H9 (cell line): Measurements from ENCODE around the gene TIPRL. TPM values are rescaled to one million over a fixed set of nuclear protein-coding genes. Genes with fewer than 3 reads are reported as not detected.

Experiments
- DNase-seq: peaks from one replicate; pipeline ENCODE4 v3.0.0-alpha.2; 2017
- H2AFZ ChIP-seq: one replicate; pipeline ENCODE4 v1.6.1; 2013; ENCODE audit warnings: mild to moderate bottlenecking, low read length, control low read depth, moderate library complexity
- H2AK5ac ChIP-seq: 2 replicates; pipeline ENCODE4 v1.6.1; 2013; ENCODE audit warnings: low read length, control low read depth, mixed read lengths; ENCODE audit not compliant: insufficient read length
- H2BK120ac ChIP-seq: one replicate; pipeline ENCODE4 v1.6.1; 2013; ENCODE audit warnings: low read depth, mild to moderate bottlenecking, low read length, control low read depth, inconsistent platforms; ENCODE audit not compliant: poor library complexity, severe bottlenecking
- H2BK12ac ChIP-seq: 2 replicates; pipeline ENCODE4 v1.6.1; 2013; ENCODE audit warnings: low read length, control low read depth, mixed read lengths, low read depth; ENCODE audit not compliant: insufficient read length
- H2BK15ac ChIP-seq: 2 replicates; pipeline ENCODE4 v1.6.1; 2013; ENCODE audit warnings: low read depth, low read length, control low read depth
- H2BK20ac ChIP-seq: one replicate; pipeline ENCODE4 v1.6.1; 2013; ENCODE audit warnings: low read depth, mild to moderate bottlenecking, low read length, control low read depth, inconsistent platforms; ENCODE audit not compliant: poor library complexity, severe bottlenecking
- H2BK5ac ChIP-seq: 2 replicates; pipeline ENCODE4 v1.6.1; 2013; ENCODE audit warnings: low read length, control low read depth, mixed read lengths; ENCODE audit not compliant: insufficient read length
- H3K14ac ChIP-seq: 2 replicates; pipeline ENCODE4 v1.6.1; 2013; ENCODE audit warnings: low read length, control low read depth; ENCODE audit not compliant: insufficient read depth
- H3K18ac ChIP-seq: 2 replicates; pipeline ENCODE4 v1.6.1; 2013; ENCODE audit warnings: low read depth, mild to moderate bottlenecking, mixed read lengths, low read length, control low read depth; ENCODE audit not compliant: insufficient read length
- H3K23ac ChIP-seq: 2 replicates; pipeline ENCODE4 v1.6.1; 2013; ENCODE audit warnings: low read length, control low read depth, mixed read lengths, low read depth; ENCODE audit not compliant: insufficient read length
- H3K23me2 ChIP-seq: 2 replicates; pipeline ENCODE4 v1.6.1; 2013; ENCODE audit warnings: low read depth, mild to moderate bottlenecking, mixed read lengths, low read length, control low read depth; ENCODE audit not compliant: insufficient read length, poor library complexity, severe bottlenecking
- H3K27ac ChIP-seq: 2 replicates; pipeline ENCODE4 v1.5.1; 2013; ENCODE audit warnings: low read length, control low read depth, mixed read lengths, low read depth; ENCODE audit not compliant: insufficient read length
- H3K27me3 ChIP-seq: 2 replicates; pipeline ENCODE4 v1.6.1; 2013; ENCODE audit warnings: low read length, control low read depth, inconsistent platforms; ENCODE audit not compliant: insufficient read depth
- H3K4ac ChIP-seq: 2 replicates; pipeline ENCODE4 v1.6.1; 2013; ENCODE audit warnings: low read depth, mild to moderate bottlenecking, control low read depth, inconsistent platforms, low read length, moderate library complexity
- H3K4me1 ChIP-seq: 2 replicates; pipeline ENCODE4 v1.6.1; 2013; ENCODE audit warnings: low read length, control low read depth, inconsistent platforms; ENCODE audit not compliant: insufficient read depth
- H3K4me2 ChIP-seq: 2 replicates; pipeline ENCODE4 v1.6.1; 2013; ENCODE audit warnings: low read length, control low read depth, mixed read lengths; ENCODE audit not compliant: insufficient read length, insufficient read depth
- H3K56ac ChIP-seq: 2 replicates; pipeline ENCODE4 v1.6.1; 2013; ENCODE audit warnings: low read depth, mild to moderate bottlenecking, mixed read lengths, low read length, control low read depth; ENCODE audit not compliant: insufficient read length
- H3K79me1 ChIP-seq: 2 replicates; pipeline ENCODE4 v1.6.1; 2013; ENCODE audit warnings: low read depth, mild to moderate bottlenecking, moderate library complexity, low read length, control low read depth, inconsistent platforms; ENCODE audit not compliant: insufficient read depth, poor library complexity, severe bottlenecking
- H3K79me2 ChIP-seq: 2 replicates; pipeline ENCODE4 v1.6.1; 2013; ENCODE audit warnings: low read length, control low read depth, inconsistent platforms; ENCODE audit not compliant: insufficient read depth
- H3K9ac ChIP-seq: 2 replicates; pipeline ENCODE4 v1.6.1; 2013; ENCODE audit warnings: low read length, control low read depth, mixed read lengths; ENCODE audit not compliant: insufficient read length; ENCODE audit errors: extremely low read depth
- H3K9me3 ChIP-seq: one replicate; pipeline ENCODE4 v1.6.1; 2013; ENCODE audit warnings: low read depth, low read length, inconsistent platforms; ENCODE audit not compliant: control insufficient read depth
- H3T11ph ChIP-seq: one replicate; pipeline ENCODE4 v1.6.1; 2013; ENCODE audit warnings: mild to moderate bottlenecking, low read length, control low read depth, inconsistent platforms
- H4K20me1 ChIP-seq: one replicate; pipeline ENCODE4 v1.6.1; 2013; ENCODE audit not compliant: control insufficient read depth, insufficient read length, insufficient read depth
- H4K5ac ChIP-seq: 2 replicates; pipeline ENCODE4 v1.6.1; 2013; ENCODE audit warnings: low read depth, mild to moderate bottlenecking, mixed read lengths, low read length, control low read depth; ENCODE audit not compliant: insufficient read length
- H4K8ac ChIP-seq: replicated peaks from 2 replicates; pipeline ENCODE4 v1.6.1; 2013; ENCODE audit warnings: low read length, control low read depth, mixed read lengths, low read depth; ENCODE audit not compliant: insufficient read length
- H4K91ac ChIP-seq: 2 replicates; pipeline ENCODE4 v1.6.1; 2013; ENCODE audit warnings: low read depth, mild to moderate bottlenecking, moderate library complexity, mixed read lengths, low read length, control low read depth; ENCODE audit not compliant: insufficient read length
- H3K27ac Mint-ChIP-seq, 3 experiments: 2 replicates in 2 of 3; 3 replicates in 1 of 3; pipeline ENCODE4 v1.8.0; 2020 to 2021; ENCODE audit warnings: mixed read lengths in 3 of 3, mild to moderate bottlenecking in 1 of 3, moderate library complexity in 1 of 3
- H3K27me3 Mint-ChIP-seq: 2 replicates; pipeline ENCODE4 v1.8.0; 2021; ENCODE audit warnings: low read depth, mild to moderate bottlenecking, moderate library complexity, mixed read lengths
- H3K36me3 Mint-ChIP-seq, 3 experiments: 2 replicates in 2 of 3; 3 replicates in 1 of 3; pipeline ENCODE4 v1.8.0; 2020 to 2021; ENCODE audit warnings: low read depth in 3 of 3, mixed read lengths in 3 of 3; ENCODE audit not compliant: insufficient read depth in 1 of 3
- H3K4me1 Mint-ChIP-seq, 2 experiments: 2 replicates each; pipeline ENCODE4 v1.8.0; 2020; ENCODE audit warnings: mixed read lengths in 2 of 2
- H3K4me3 Mint-ChIP-seq, 2 experiments: 2 replicates in 1 of 2; 3 replicates in 1 of 2; pipeline ENCODE4 v1.8.0; 2020 to 2021; ENCODE audit warnings: mild to moderate bottlenecking in 2 of 2, mixed read lengths in 2 of 2, moderate library complexity in 1 of 2
- H3K9me3 Mint-ChIP-seq, 2 experiments: 2 replicates in 1 of 2; 3 replicates in 1 of 2; pipeline ENCODE4 v1.8.0; 2020; ENCODE audit warnings: mild to moderate bottlenecking in 2 of 2, mixed read lengths in 2 of 2, moderate library complexity in 1 of 2
- WGBS: extraction: QIAGEN DNeasy Blood & Tissue Kit; methylation state at CpG from one replicate; pipeline ENCODE4 v1.1.7; 2013; ENCODE audit warnings: missing lambda C conversion rate, low lambda C conversion rate, mixed read lengths; ENCODE audit not compliant: insufficient read length; ENCODE audit errors: extremely low coverage; 5-methylcytosine and 5-hydroxymethylcytosine counted together
- total RNA-seq: library from RNA; stranded (reverse); gene quantifications from 2 replicates; pipeline ENCODE4 v1.2.1, GENCODE V29; 2021
- TF ChIP-seq, protein P1 (sequence below): fragments of 200-600 bp; sonication (generic); conservative IDR thresholded peaks from 3 replicates; pipeline ENCODE4 v1.8.0; 2021; ENCODE audit warnings: antibody characterized with exemption, mild to moderate bottlenecking

Gene TIPRL
- total RNA-seq, 1 experiment from 2014 or later = 24.4 TPM

DNA sequence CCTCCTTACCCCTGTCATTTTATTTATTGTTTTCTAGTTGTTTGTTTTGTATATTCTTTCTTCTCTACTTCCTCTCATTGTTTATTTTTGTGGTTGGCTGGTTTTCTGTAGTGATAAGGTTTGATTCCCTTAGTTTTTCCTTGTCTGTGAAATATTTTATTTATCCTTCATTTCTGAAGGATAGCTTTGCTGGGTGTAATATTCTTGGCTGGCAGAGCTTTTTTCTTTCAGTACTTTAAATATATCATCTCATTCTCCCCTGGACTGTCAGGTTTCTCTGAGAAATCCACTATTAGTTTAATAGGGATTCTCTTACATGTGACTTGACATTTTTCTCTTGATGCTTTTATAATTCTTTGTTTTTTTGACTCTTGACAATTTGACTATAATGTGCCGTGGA, 18.8 kb upstream of the TIPRL start:
- Mint-ChIP-seq H3K4me1 (no peaks in the 10 kb centered on the region), H3K36me3 (peaks cover 0 to 5% (median 3%) of the 10 kb centered on the region in 3 experiments; a peak in 2 of 7 replicates), H3K9me3 (peaks cover 19 to 20% of the 10 kb centered on the region in 2 experiments), H3K27ac (no peak overlapping the region), H3K27me3 (no peaks in the 10 kb centered on the region; the same call in 1 of the 2 replicates), H3K4me3 (no peak overlapping the region)
- no peak for DNase-seq
- H2AK5ac ChIP-seq = no peak overlapping the region
- H3K27ac ChIP-seq = no peak overlapping the region
- no peak overlapping the region for H4K8ac ChIP-seq
- WGBS = no CpG with 5 or more reads among the region's 1 CpG
- H2BK5ac ChIP-seq = no peak overlapping the region
- H4K20me1 ChIP-seq = no peaks in the 10 kb centered on the region
- H3T11ph ChIP-seq = no peak overlapping the region
- no peak overlapping the region for H3K14ac ChIP-seq
- no peaks in the 10 kb centered on the region for H3K27me3 ChIP-seq
- no peak overlapping the region for H2AFZ ChIP-seq
- H3K9me3 ChIP-seq = no peaks in the 10 kb centered on the region
- H3K4me2 ChIP-seq = no peak overlapping the region
- H3K9ac ChIP-seq = no peak overlapping the region
- no peak overlapping the region for H4K5ac ChIP-seq
- H2BK12ac ChIP-seq = no peak overlapping the region
- H4K91ac ChIP-seq = no peak overlapping the region
- no peaks in the 10 kb centered on the region for H3K79me2 ChIP-seq
- H3K79me1 ChIP-seq = no peaks in the 10 kb centered on the region
- H3K4me1 ChIP-seq = no peaks in the 10 kb centered on the region
- H3K23me2 ChIP-seq = no peaks in the 10 kb centered on the region
- H2BK120ac ChIP-seq = no peak overlapping the region
- H2BK20ac ChIP-seq = no peak overlapping the region
- no peak overlapping the region for H3K23ac ChIP-seq
- TF ChIP-seq, protein P1, sequence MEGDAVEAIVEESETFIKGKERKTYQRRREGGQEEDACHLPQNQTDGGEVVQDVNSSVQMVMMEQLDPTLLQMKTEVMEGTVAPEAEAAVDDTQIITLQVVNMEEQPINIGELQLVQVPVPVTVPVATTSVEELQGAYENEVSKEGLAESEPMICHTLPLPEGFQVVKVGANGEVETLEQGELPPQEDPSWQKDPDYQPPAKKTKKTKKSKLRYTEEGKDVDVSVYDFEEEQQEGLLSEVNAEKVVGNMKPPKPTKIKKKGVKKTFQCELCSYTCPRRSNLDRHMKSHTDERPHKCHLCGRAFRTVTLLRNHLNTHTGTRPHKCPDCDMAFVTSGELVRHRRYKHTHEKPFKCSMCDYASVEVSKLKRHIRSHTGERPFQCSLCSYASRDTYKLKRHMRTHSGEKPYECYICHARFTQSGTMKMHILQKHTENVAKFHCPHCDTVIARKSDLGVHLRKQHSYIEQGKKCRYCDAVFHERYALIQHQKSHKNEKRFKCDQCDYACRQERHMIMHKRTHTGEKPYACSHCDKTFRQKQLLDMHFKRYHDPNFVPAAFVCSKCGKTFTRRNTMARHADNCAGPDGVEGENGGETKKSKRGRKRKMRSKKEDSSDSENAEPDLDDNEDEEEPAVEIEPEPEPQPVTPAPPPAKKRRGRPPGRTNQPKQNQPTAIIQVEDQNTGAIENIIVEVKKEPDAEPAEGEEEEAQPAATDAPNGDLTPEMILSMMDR = no peak
- no peak overlapping the region for H2BK15ac ChIP-seq
- no peak overlapping the region for H3K4ac ChIP-seq
- no peak overlapping the region for H3K18ac ChIP-seq
- H3K56ac ChIP-seq = no peak overlapping the region
